Dermis blood vessel endothelial cell (primary cell): Measurements from ENCODE around the gene RNASE1. TPM values are rescaled to one million over a fixed set of nuclear protein-coding genes. Genes with fewer than 3 reads are reported as not detected.
"Not testable (repeated sequence)": the region's sequence is repeated elsewhere in the genome, so short reads cannot be mapped to it uniquely, and the experiment has no call there.

Source experiments
- DNase-seq: peaks from one replicate; pipeline ENCODE4 v3.0.0; 2010
- total RNA-seq: library from RNA; depleted of rRNA; stranded (reverse); fragments of >200 nt; gene quantifications from 2 replicates; pipeline ENCODE4 v1.2.3, GENCODE V29; 2014

RNASE1 gene
- total RNA-seq: 28.6 and 64.0 TPM in 2 replicates

- peak; percentile 73 for DNase-seq
Measured at GRCh38 chr14:20802341-20803084, at the start of gene RNASE1. TSS of gene RNASE1 (minus strand) at chr14:20802844. CDS start at chr14:20802068, 776 bp downstream.

DNA sequence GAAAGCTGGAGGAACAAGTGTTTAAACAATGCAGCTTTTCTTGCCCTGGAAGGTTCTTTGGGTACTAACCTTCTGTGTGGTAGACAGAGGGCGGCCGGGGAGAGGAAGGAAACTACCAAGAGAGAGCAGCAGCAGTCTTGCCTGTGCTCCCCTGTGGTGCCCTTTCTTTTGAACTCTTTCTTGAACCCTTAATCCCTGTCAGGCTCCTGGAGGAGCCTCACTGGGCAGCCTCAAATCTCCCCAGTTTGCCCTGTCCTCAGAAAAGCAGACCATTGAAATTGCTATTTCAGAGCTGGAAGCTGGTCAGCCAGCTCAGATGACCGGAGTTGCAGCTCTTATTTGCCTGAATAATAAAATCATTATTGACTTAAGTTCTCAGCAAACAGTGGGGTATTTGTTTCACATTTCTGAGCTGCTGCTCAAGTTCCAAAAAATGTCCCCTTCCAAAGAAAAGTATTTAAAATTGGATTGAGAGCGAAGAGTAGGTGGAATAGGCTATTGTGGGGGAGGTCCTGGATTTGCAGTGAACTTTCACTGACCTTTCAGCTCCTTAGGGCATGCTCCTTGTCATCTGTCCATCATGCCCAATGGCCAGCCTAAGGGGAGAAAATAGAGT, 46.4 kb upstream of the RNASE1 start:
- DNase-seq: no peak

GRCh38 chr14:20848316-20848954, 45.8 kb upstream of the RNASE1 start:
- no peak for DNase-seq

DNA sequence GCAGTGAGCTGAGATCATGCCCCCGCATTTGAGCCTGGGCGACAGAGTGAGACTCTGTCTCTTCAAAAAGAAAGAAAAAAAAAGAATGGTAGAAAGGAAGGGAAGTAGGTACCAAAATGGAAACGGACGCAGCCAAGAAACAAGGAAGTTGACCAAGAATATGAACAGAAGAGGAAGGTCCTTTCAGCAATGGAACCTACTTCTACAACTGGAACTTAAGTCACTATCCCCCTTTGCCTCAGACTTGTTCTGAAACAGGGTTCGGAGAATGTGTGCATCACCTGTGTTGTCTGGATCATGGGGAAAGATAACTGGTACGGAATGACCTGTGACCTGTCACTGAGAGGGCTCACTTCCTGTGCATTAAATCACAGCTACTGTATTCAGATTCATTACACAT, 43.9 kb upstream of the RNASE1 start:
- no peak for DNase-seq

- DNase-seq: no peak
Measured at GRCh38 chr14:20841096-20841495, 38.5 kb upstream of the RNASE1 start.

GRCh38 chr14:20837831-20838230, 35.2 kb upstream of the RNASE1 start:
- DNase-seq: no peak

DNA sequence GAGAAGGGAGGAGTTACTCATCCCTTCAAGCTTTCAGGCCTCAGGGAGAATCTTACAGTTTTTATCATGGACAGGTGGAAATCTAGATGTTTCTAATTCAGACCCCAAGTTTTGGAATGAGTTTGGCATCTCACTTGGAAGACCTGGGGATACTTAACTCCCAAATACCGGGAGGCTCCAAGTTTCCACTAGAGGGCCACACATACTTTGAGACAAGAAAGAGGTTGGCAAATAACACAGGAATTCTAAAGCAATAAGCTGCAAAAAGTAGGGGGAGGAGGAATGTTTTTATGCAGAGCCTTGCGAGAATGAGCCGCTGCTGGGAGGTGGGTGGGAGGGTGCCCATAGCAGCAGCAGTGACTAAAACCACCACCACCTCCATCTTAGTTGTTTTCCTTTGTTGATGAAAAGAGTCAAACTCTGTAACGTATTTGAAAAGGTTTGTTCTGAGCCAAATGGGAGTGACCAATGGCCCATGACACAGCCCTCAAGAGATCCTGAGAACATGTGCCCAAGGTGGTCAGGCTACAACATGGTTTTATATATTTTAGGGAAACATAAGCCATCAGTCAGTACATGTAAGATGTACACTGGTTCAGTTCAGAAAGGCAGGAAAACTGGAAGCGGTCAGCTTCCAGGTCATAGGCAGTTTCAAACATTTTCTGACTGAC, 34.2 kb upstream of the RNASE1 start:
- DNase-seq: peak; percentile 45

- no peak for DNase-seq
Measured at GRCh38 chr14:20834899-20835298, 32.3 kb upstream of the RNASE1 start.

GRCh38 chr14:20830831-20831230, 28.2 kb upstream of the RNASE1 start:
- DNase-seq: no peak

- not testable (repeated sequence) for DNase-seq
Measured at GRCh38 chr14:20828024-20828694, 25.5 kb upstream of the RNASE1 start.

GRCh38 chr14:20827326-20827725, 24.7 kb upstream of the RNASE1 start:
- no peak for DNase-seq

DNA sequence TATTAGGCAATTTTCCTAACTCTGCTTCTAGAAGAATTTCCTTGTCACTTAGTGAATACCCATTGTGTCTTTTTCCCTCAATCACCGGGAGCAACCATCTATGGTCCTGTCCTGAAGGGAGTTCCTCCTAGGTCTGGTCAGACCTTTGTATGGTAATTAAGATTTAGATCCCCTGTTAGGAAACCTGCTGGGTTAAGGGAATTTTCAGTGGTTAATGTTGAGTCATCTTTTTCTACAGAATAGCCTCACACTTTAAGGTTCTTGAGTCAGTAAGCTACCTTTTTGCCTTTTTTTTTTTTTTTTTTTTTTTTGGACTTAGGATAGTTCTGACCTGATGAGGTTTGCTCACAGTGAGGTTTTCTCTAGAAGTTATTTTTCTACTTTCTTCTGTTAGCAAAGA, 24.0 kb upstream of the RNASE1 start:
- peak; percentile 29 for DNase-seq

DNA sequence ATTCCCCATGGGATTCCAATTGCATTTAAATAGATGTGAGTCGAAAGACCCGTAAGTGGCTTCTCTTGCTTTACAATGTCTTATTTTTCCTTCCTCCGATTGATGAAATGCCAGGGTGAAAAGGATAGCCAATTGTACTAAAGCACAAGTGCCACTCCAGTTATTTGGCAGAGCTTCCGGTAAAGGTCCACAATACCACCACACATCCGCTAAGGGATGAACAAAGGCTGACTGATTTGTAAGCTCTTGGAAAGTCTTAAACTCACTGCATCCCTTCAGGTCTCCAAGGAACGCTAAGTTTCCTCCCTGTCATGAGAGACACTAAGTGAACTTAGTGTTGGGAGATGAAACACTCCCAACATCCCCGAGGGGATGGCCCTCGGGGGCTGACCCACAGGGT, 21.2 kb upstream of the RNASE1 start:
- no peak for DNase-seq

DNA sequence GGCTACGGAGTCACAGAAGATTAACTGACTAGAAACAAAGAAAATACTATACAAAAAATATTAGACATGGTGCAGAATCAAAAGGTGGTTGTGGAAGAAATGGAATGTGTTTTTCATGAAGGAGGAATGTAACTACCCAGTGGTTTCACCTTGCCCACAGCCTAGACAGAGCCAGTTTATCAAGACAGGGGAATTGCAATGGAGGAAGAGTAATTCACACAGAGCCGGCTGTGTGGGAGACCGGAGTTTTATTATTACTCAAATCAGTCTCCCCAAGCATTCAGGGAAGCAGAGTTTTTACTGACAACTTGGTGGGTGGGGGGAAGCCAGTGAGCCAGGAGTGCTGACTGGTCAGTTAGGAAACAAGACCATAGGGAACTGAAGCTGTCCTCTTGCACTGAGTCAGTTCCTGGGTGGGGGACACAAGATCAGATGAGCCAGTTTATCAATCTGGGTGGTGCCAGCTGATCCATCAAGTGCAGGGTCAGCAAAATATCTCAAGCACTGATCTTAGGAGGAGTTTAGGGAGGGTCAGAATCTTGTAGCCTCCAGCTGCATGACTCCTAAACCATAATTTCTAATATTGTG, 19.0 kb upstream of the RNASE1 start:
- DNase-seq: not testable (repeated sequence)

DNA sequence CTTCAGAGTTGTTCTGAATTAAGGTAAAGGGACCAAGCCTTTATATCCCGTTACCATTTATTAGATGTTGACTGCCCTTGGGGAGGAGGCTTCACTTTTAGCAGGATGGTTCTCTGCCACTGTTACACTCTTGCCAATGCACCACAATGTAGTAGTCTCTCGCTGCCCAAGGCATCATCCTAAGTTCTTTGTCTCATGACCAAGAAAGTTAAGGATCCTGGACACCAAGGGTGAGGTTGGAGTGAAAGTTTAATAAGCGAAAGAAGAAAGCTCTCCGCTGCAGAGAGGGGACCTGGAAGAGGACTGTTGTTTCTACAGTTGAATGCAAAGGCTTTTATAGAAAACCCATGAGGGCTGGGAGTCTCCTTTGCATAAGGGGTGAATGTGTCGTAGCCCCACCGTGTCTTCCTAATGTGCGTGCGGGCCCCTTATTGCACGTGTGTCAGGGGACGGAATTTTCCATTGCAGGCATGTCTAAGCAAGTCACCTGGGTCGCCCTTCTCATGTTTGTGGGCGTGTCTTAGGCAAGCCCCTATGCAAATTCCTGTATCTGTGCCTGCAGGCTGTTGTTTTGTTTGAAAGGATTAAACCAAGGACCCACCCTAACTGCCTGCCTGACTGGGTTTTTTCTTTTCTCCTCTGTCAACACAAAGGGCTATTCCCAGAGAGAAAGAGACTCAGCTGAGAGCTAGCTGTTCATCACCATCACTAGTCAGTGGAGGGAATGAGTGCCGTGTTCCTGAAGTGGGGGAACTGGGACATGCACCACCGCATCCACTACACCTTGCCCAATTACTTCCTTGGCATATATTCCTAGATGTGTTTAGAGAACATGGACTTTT, 17.6 kb upstream of the RNASE1 start:
- DNase-seq: no peak

DNA sequence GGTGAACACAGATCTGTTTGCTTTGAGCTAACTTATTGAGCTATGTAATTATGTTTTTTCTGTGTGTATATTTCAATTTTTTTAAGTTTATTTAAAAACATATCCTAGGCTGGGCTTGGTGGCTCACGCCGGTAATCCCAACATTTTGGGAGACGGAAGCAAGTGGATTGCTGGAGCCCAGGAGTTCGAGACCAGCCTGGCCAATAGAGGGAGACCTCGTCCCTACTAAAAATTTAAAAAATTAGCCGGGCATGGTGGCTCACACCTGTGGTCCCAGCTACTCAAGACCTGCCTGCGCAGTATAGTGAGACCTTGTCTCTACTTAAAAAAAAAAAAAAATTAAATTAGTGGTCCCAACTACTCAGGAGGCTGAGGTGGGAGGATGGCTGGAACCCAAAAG, 16.2 kb upstream of the RNASE1 start:
- DNase-seq: peak; percentile 7

DNA sequence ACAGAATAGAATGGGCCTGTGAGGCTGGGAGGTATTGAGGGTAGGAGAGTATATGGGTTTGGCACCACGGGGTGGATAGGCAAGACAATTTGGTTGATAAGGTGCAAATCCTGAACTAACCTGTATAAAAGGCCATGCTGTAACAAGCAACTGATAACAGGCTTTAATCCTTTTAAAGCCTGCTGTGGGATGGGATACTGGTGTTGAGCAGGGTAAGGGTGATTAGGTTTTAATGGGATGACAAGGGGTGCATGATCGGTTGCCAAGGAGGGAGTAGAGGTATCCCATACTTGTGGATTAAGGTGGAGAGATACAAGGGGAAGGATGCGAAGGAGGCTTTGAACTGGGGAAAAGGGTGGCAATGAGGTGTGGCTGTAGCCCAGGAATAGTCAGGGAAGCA, 13.3 kb upstream of the RNASE1 start:
- DNase-seq: not testable (repeated sequence)

DNA sequence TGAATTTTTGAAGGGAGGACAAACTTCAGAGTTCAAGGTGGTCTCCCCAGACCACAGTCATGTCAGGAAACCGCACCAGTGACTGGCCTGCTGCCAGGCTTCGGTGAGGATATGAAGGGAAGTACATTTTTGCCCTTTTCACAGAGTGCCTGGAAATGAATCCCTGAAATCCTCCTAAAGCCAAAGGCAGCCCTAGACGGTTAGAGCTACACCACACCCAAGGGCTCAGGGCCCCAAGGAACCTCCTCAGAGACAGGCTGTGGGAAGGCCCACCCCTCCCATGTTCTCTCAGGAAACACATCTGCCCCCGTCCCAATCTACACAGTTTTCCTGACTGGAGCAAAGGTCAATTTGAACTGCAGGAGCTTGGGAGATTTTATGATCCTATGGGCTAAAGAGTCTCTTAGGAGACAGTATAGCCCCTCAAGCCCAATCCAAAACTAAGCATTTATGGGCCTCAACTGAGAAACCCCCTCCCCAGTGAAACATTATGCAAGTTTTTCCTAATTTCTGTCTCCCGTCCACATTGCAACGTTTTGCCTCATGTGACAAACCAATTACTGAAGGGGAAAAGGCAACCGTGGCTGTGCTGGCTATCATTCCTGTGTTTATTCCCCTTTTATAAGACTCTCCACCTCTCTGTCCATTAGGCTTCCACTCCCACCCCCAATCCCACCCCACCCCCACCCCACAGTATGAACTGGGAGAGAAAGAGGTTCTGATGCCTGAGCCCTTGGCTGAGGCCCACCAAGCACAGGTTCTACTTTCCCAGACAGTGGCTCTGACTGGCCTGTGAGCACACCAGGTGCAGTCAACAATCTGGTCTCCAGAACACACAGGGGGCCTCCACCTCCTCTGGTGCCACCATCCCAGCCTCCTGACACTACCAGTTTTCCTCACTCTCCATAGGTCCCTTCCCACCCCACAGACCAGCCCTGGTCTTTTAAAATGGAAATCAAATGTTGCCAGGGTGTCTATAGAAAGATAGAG, 9.6 kb upstream of the RNASE1 start:
- DNase-seq: peak; percentile 5

DNA sequence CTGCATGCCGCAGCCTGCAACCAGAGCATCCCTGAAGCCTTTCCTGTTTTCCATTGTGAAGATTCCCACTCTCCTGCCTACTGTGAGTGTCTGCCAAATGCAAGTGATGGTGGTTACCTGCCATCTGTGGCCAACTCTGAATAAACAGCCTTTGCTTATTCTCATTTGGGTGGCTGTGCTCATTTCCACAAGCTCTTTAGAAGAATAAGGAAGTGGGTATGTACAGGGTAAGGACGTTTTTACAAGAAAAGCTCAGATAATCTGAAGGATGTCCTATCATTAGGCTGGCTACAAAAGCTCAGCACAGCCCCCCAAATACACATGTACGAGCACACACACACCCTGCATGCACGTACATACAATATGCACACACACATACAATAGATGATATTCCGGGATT, 7.3 kb upstream of the RNASE1 start:
- DNase-seq: no peak

- no peak for DNase-seq
Measured at GRCh38 chr14:20808162-20808483, 5.5 kb upstream of the RNASE1 start.
